Measurements from ENCODE around the gene TUBGCP2. TPM values are rescaled to one million over a fixed set of nuclear protein-coding genes. Genes with fewer than 3 reads are reported as not detected.

The TUBGCP2 gene
- total RNA-seq, 1 donor from 2014 or later = 58.6 TPM

GRCh38 chr10:133316732-133317131 lies 8.1 kb upstream of the TUBGCP2 start:
- TF ChIP-seq CTCF (conservative IDR thresholded peaks at IDR 0.05) = no peak
- Mint-ChIP-seq H3K4me3 (no peak overlapping the region), H3K36me3 (no peaks in the 10 kb centered on the region), H3K4me1 (ENCODE audit: unreplicated experiment) (peaks cover 5% of the 10 kb centered on the region), H3K9me3 (no peaks in the 10 kb centered on the region), H3K27ac (no peak overlapping the region), H3K27me3 (peaks cover 14% of the 10 kb centered on the region)
- DNase-seq (ENCODE audit: extremely low spot score, unreplicated experiment) = no peak

- peaks cover 14% of the 10 kb centered on the region for H3K27me3 Mint-ChIP-seq
- no peak overlapping the region for H3K4me3 Mint-ChIP-seq
- H3K27ac Mint-ChIP-seq = no peak overlapping the region
Observed at GRCh38 chr10:133316266-133316665, 7.6 kb upstream of the TUBGCP2 start.

GRCh38 chr10:133315847-133316246 lies 7.2 kb upstream of the TUBGCP2 start:
- Mint-ChIP-seq H3K4me1 (ENCODE audit: unreplicated experiment) (peaks cover 5% of the 10 kb centered on the region), H3K4me3 (no peak overlapping the region), H3K27ac (no peak overlapping the region), H3K36me3 (no peaks in the 10 kb centered on the region), H3K9me3 (no peaks in the 10 kb centered on the region), H3K27me3 (peaks cover 14% of the 10 kb centered on the region)
- no peak for TF ChIP-seq CTCF (conservative IDR thresholded peaks at IDR 0.05)
- DNase-seq (ENCODE audit: extremely low spot score, unreplicated experiment) = no peak

More at GRCh38 chr10:133316266-133316665, 7.6 kb upstream of the TUBGCP2 start:
- TF ChIP-seq CTCF (conservative IDR thresholded peaks at IDR 0.05) = no peak
- H3K4me1 Mint-ChIP-seq (ENCODE audit: unreplicated experiment) = peaks cover 5% of the 10 kb centered on the region
- DNase-seq (ENCODE audit: extremely low spot score, unreplicated experiment) = no peak
- no peaks in the 10 kb centered on the region for H3K36me3 Mint-ChIP-seq
- H3K9me3 Mint-ChIP-seq = no peaks in the 10 kb centered on the region

GRCh38 chr10:133314911-133315310 lies 6.2 kb upstream of the TUBGCP2 start:
- H3K9me3 Mint-ChIP-seq = no peaks in the 10 kb centered on the region
- DNase-seq (ENCODE audit: extremely low spot score, unreplicated experiment) = no peak
- TF ChIP-seq CTCF (conservative IDR thresholded peaks at IDR 0.05) = no peak
- H3K4me3 Mint-ChIP-seq = no peak overlapping the region
- no peak overlapping the region for H3K27ac Mint-ChIP-seq
- H3K4me1 Mint-ChIP-seq (ENCODE audit: unreplicated experiment) = peaks cover 5% of the 10 kb centered on the region
- H3K27me3 Mint-ChIP-seq = peaks cover 8% of the 10 kb centered on the region
- no peaks in the 10 kb centered on the region for H3K36me3 Mint-ChIP-seq

- H3K9me3 Mint-ChIP-seq = no peaks in the 10 kb centered on the region
- peaks cover 1% of the 10 kb centered on the region for H3K27me3 Mint-ChIP-seq
- peaks cover under 1% of the 10 kb centered on the region for H3K36me3 Mint-ChIP-seq
- no peak for DNase-seq (ENCODE audit: extremely low spot score, unreplicated experiment)
- H3K27ac Mint-ChIP-seq = no peak overlapping the region
- no peak overlapping the region for H3K4me3 Mint-ChIP-seq
- no peaks in the 10 kb centered on the region for H3K4me1 Mint-ChIP-seq (ENCODE audit: unreplicated experiment)
- no peak for TF ChIP-seq CTCF (conservative IDR thresholded peaks at IDR 0.05)
Observed at GRCh38 chr10:133313192-133313591, 4.5 kb upstream of the TUBGCP2 start.

GRCh38 chr10:133312769-133313145 lies 4.1 kb upstream of the TUBGCP2 start:
- no peak for TF ChIP-seq CTCF (conservative IDR thresholded peaks at IDR 0.05)
- Mint-ChIP-seq H3K36me3 (peaks cover 5% of the 10 kb centered on the region), H3K27me3 (peaks cover 5% of the 10 kb centered on the region), H3K4me3 (no peak overlapping the region), H3K4me1 (ENCODE audit: unreplicated experiment) (peaks cover 2% of the 10 kb centered on the region), H3K9me3 (no peaks in the 10 kb centered on the region), H3K27ac (no peak overlapping the region)
- no peak for DNase-seq (ENCODE audit: extremely low spot score, unreplicated experiment)
